HepG2 (cell line): ENCODE results near the gene C16orf86. TPM values are rescaled to one million over a fixed set of nuclear protein-coding genes. Genes with fewer than 3 reads are reported as not detected.

Experiments used
- BRCA1 ChIP-seq: sonication (generic); formaldehyde crosslinking; IDR thresholded peaks from 2 replicates; pipeline ENCODE4 v1.4.0; 2020; ENCODE audit warnings: missing genetic modification reagents
- BRD4 ChIP-seq: sonication (generic); formaldehyde crosslinking; IDR thresholded peaks from 2 replicates; pipeline ENCODE4 v1.4.0; 2020; ENCODE audit warnings: missing genetic modification reagents
- CSRNP1 ChIP-seq: sonication (generic); formaldehyde crosslinking; IDR thresholded peaks from 2 replicates; pipeline ENCODE4 v1.8.1; 2023; ENCODE audit warnings: mild to moderate bottlenecking, missing genetic modification reagents
- ELF1 ChIP-seq: sonication (generic); formaldehyde crosslinking; IDR thresholded peaks from 2 replicates; pipeline ENCODE4 v1.4.0; 2020; ENCODE audit warnings: missing genetic modification reagents
- FOXO1 ChIP-seq: sonication (generic); formaldehyde crosslinking; IDR thresholded peaks from 2 replicates; pipeline ENCODE4 v1.4.0; 2020; ENCODE audit warnings: missing genetic modification reagents
- FOXO4 ChIP-seq: sonication (generic); formaldehyde crosslinking; conservative IDR thresholded peaks from 2 replicates; pipeline ENCODE4 v1.8.1; 2023; ENCODE audit warnings: missing genetic modification reagents
- JUN ChIP-seq: sonication (generic); formaldehyde crosslinking; IDR thresholded peaks from 2 replicates; pipeline ENCODE4 v1.4.0; 2020; ENCODE audit warnings: mild to moderate bottlenecking, missing genetic modification reagents
- KLF16 ChIP-seq, 2 experiments: sonication (generic) in 1 of 2; formaldehyde crosslinking in 1 of 2; IDR thresholded peaks; 2 replicates each; pipeline versions ENCODE4 v1.6.1 to v1.8.0; 2016 to 2023; ENCODE audit warnings: missing genetic modification reagents in 2 of 2, missing compliant biosample characterization in 1 of 2
- MAFK ChIP-seq, 2 experiments: IDR thresholded peaks in 1 of 2; conservative IDR thresholded peaks in 1 of 2; 2 replicates each; pipeline ENCODE4 v1.6.1; 2011; ENCODE audit warnings: improper control_type of control experiment in 2 of 2, low read length in 2 of 2
- MZF1 ChIP-seq: sonication (generic); formaldehyde crosslinking; IDR thresholded peaks from 2 replicates; pipeline ENCODE4 v1.8.1; 2023; ENCODE audit warnings: mild to moderate bottlenecking, missing genetic modification reagents, borderline replicate concordance
- NAIF1 ChIP-seq: sonication (generic); formaldehyde crosslinking; IDR thresholded peaks from 2 replicates; pipeline ENCODE4 v1.5.0; 2020; ENCODE audit warnings: mild to moderate bottlenecking, missing genetic modification reagents, borderline replicate concordance
- NFIC ChIP-seq: IDR thresholded peaks from 2 replicates; pipeline ENCODE4 v1.6.1; 2012; ENCODE audit warnings: mild to moderate bottlenecking, low read length, inconsistent platforms
- PHF5A ChIP-seq: IDR thresholded peaks from one replicate; pipeline ENCODE4 v1.6.1; 2018; ENCODE audit warnings: low read depth, missing genetic modification reagents; ENCODE audit not compliant: unreplicated experiment
- RFX5 ChIP-seq: IDR thresholded peaks from 2 replicates; pipeline ENCODE4 v1.6.1; 2011; ENCODE audit warnings: low read depth, low read length, improper control_type of control experiment
- SNRNP70 ChIP-seq: fragments of 200-400 bp; formaldehyde crosslinking; IDR thresholded peaks from 2 replicates; pipeline ENCODE4 v1.6.1; 2017; ENCODE audit warnings: mild to moderate bottlenecking, low read depth, low read length, moderate library complexity
- TBX2 ChIP-seq: sonication (generic); formaldehyde crosslinking; IDR thresholded peaks from 2 replicates; pipeline ENCODE4 v1.5.0; 2020; ENCODE audit warnings: missing genetic modification reagents, mild to moderate bottlenecking, borderline replicate concordance
- ZBTB10 ChIP-seq: sonication (generic); formaldehyde crosslinking; IDR thresholded peaks from 2 replicates; pipeline ENCODE4 v1.4.0; 2020; ENCODE audit warnings: missing genetic modification reagents, borderline replicate concordance
- ZFP1 ChIP-seq: IDR thresholded peaks from 2 replicates; pipeline ENCODE4 v1.6.1; 2016
- ZNF121 ChIP-seq: sonication (generic); formaldehyde crosslinking; IDR thresholded peaks from 2 replicates; pipeline ENCODE4 v1.5.0; 2020; ENCODE audit warnings: mild to moderate bottlenecking, missing genetic modification reagents
- ZNF30 ChIP-seq: sonication (generic); formaldehyde crosslinking; IDR thresholded peaks from 2 replicates; pipeline ENCODE4 v1.5.0; 2020; ENCODE audit warnings: mild to moderate bottlenecking, missing genetic modification reagents
- ZNF678 ChIP-seq: sonication (generic); formaldehyde crosslinking; IDR thresholded peaks from 2 replicates; pipeline ENCODE4 v1.4.0; 2020; ENCODE audit warnings: mild to moderate bottlenecking, missing genetic modification reagents
- ZNF737 ChIP-seq: sonication (generic); formaldehyde crosslinking; IDR thresholded peaks from 2 replicates; pipeline ENCODE4 v1.5.0; 2020; ENCODE audit warnings: missing genetic modification reagents, mild to moderate bottlenecking, borderline replicate concordance
- polyA plus RNA-seq, 8 experiments: library from polyadenylated mRNA; depleted of rRNA in 3 of 8; stranded (reverse) in 7 of 8; unstranded in 1 of 8; fragments of >200 nt; fragmentation: Illumina TruSeq in 4 of 8; extraction: Trizol in 4 of 8; gene quantifications; 2 replicates each; pipeline versions ENCODE4 v1.2.1 to v1.2.3, GENCODE V29; 2011 to 2016; ENCODE audit warnings: low read depth in 4 of 8, missing spikeins in 1 of 8, mixed read lengths in 1 of 8; ENCODE audit not compliant: insufficient read depth in 1 of 8
- total RNA-seq, 5 experiments: library from RNA; depleted of rRNA; stranded (reverse); fragments of >200 nt; fragmentation: Illumina TruSeq; extraction: Trizol; gene quantifications; 2 replicates each; pipeline ENCODE4 v1.2.3, GENCODE V29; 2016; ENCODE audit warnings: low read depth in 1 of 5
- TF ChIP-seq, protein P1 (sequence below): sonication (generic); formaldehyde crosslinking; IDR thresholded peaks from 2 replicates; pipeline ENCODE4 v1.8.1; 2023; ENCODE audit warnings: mild to moderate bottlenecking, missing genetic modification reagents

Gene C16orf86
- total and polyA plus RNA-seq, 2 of the 13 experiments (the other 11 are each of a cell fraction or from before 2014, with no cell fraction given), result 1.5 to 3.1 TPM

DNA sequence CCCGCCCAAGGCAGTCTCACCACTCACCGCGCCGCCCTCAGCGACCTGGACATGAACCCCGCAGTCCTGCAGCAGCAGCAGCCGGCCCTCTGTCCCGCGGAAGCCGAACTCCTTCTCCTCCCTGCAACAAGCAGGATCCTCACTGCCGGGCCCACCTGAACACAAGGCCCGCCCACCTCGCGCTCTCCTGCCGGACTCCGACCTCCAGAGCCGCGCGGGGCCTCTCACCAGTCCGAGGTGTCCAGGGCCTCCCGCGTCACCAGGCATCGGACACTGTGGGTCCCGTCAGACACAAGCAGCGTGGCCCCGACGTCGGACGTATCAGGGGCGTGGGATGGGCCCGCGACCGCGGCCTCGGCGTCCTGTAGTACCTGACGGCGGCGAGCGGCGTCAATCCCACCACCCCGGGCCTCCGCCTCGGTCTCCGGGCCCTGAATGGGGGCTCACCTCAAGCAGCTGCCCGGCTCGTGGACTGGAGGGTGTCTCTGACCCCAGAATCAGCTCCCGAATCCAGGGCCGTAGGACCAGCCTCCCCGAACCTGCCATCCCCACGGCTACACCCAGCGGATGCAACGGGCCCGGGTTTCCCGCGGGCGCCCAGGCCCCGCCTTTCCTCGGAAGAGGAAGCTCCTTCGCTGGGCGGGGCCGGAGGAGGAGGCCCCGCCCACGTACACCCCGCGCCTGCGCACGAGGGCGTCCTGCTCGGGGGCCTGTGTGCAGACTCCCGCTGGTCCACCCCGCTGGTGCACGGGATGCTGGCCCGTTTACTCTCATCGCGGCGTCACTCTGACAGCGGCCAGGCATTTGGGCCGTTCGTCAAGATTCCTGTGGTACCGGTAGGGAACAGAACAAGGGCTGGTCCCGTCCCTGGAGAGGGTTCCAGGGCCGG is 6.7 kb upstream of the C16orf86 start, which contains the start of gene ACD (continued):
- TF ChIP-seq MAFK (conservative IDR thresholded peaks at IDR 0.05 in 1 of 2, IDR thresholded peaks at IDR 0.05 in 1 of 2; ENCODE audit: low read length in 2 of 2) (no peak), KLF16 (CRISPR knock-in tag; IDR thresholded peaks at IDR 0.05) (peak; percentile 53 to 81; a peak in 2 of 4 replicates), NAIF1 (no peak; the same call in 1 of the 2 replicates), ZNF30 (peak; percentile 55; the same call in 1 of the 2 replicates), SNRNP70 (no peak), ZFP1 (peak; percentile 61), ZBTB10 (CRISPR knock-in tag) (no peak; the same call in 1 of the 2 replicates), ZNF678 (peak; percentile 84), JUN (peak; percentile 65; the same call in 1 of the 2 replicates), MZF1 (CRISPR knock-in tag) (peak; percentile 89; the same call in 1 of the 2 replicates), CSRNP1 (CRISPR knock-in tag) (peak; percentile 87; the same call in 1 of the 2 replicates), BRD4 (CRISPR knock-in tag) (no peak), BRCA1 (CRISPR knock-in tag) (no peak), ELF1 (CRISPR knock-in tag) (peak; percentile 82), TBX2 (peak; percentile 78), PHF5A (CRISPR knock-in tag) (peak; percentile 74), ZNF121 (no peak; the same call in 1 of the 2 replicates), FOXO1 (CRISPR knock-in tag) (peak; percentile 68; the same call in 1 of the 2 replicates), NFIC (no peak), ZNF737 (CRISPR knock-in tag) (peak; percentile 63; the same call in 1 of the 2 replicates), FOXO4 (CRISPR knock-in tag) (0 out of 2 replicates have a peak, but pooled peaks have one; percentile 90), RFX5 (no peak)
- TF ChIP-seq, protein P1, sequence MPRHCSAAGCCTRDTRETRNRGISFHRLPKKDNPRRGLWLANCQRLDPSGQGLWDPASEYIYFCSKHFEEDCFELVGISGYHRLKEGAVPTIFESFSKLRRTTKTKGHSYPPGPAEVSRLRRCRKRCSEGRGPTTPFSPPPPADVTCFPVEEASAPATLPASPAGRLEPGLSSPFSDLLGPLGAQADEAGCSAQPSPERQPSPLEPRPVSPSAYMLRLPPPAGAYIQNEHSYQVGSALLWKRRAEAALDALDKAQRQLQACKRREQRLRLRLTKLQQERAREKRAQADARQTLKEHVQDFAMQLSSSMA (CRISPR knock-in tag), result peak; percentile 76; the same call in 1 of the 2 replicates
